Brain microvascular endothelial cell (primary cell): ENCODE results near the gene DLGAP1.

Experiments
- DNase-seq: peaks from one replicate; pipeline ENCODE4 v3.0.0-alpha.2; 2020
- H3K27ac ChIP-seq: fragments of 250-450 bp; sonication (Bioruptor Pico); 2 replicates; pipeline ENCODE4 v1.5.1; 2020; ENCODE audit warnings: mild to moderate bottlenecking, moderate library complexity
- H3K27me3 ChIP-seq: fragments of 250-450 bp; sonication (Bioruptor Pico); replicated peaks from 2 replicates; pipeline ENCODE4 v1.5.1; 2020; ENCODE audit warnings: mild to moderate bottlenecking
- H3K36me3 ChIP-seq: fragments of 250-450 bp; sonication (Bioruptor Pico); replicated peaks from 2 replicates; pipeline ENCODE4 v1.5.1; 2020; ENCODE audit warnings: mild to moderate bottlenecking
- H3K4me3 ChIP-seq: 2 replicates; pipeline ENCODE4 v1.5.1; 2011; ENCODE audit warnings: low read depth, mild to moderate bottlenecking, control low read depth, low read length, moderate library complexity
- CTCF ChIP-seq: IDR thresholded peaks from 2 replicates; pipeline ENCODE4 v1.5.1; 2011; ENCODE audit warnings: low read depth, mild to moderate bottlenecking, moderate library complexity, low read length, control low read depth, inconsistent platforms; ENCODE audit errors: missing control alignments
- in situ Hi-C: cut with HindIII; loops from 2 replicates; pipeline ENCODE4 v1.10.0; 2017; ENCODE audit warnings: low sequenced_read_pairs, low pct_ligation_motif_present

DLGAP1 gene

GRCh38 chr18:3485153-3486149 lies 969.7 kb downstream of the DLGAP1 start:
- Histone ChIP-seq H3K36me3 (no peaks in the 10 kb centered on the region), H3K27ac (no peak overlapping the region), H3K27me3 (no peaks in the 10 kb centered on the region), H3K4me3 (no peak overlapping the region)
- in situ Hi-C loops, result no loop called here
- no peak for DNase-seq
- TF ChIP-seq CTCF, result no peak

GRCh38 chr18:3482258-3482657 lies 972.8 kb downstream of the DLGAP1 start:
- DNase-seq, result no peak
- no peak for TF ChIP-seq CTCF
- Histone ChIP-seq H3K27me3 (no peaks in the 10 kb centered on the region), H3K36me3 (no peaks in the 10 kb centered on the region), H3K27ac (no peak overlapping the region), H3K4me3 (no peak overlapping the region)
- in situ Hi-C loops, result no loop called here

DNA sequence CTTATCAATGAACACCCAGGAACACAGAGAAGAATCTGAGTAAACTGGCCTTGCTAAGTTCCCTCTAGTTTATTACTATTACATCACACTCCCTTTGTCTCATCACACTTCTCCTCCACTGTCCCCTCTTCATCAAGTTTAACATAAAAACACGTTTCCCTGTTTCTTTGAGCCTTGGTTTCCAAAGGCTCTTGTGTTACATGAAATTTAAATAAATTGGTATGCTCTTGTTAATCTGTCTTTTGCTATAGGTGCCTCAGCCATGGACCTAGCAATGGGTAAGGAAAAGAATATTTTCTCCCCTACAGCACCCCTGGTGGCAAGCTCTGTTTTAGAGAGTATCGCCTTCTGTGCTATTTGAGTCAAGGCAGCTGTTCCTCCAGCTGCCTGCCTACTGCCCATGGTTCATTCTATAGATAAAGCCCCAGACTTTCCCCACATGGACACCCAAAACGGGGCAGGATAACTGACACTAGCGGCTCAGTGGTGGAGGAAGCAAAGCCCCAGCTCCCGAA lies 973.4 kb downstream of the DLGAP1 start:
- no peaks in the 10 kb centered on the region for H3K36me3 ChIP-seq
- no peak overlapping the region for H3K4me3 ChIP-seq
- no peak for DNase-seq
- H3K27me3 ChIP-seq, result no peaks in the 10 kb centered on the region
- H3K27ac ChIP-seq, result no peak overlapping the region
- peak; percentile 79 for TF ChIP-seq CTCF
- in situ Hi-C loops, result no loop called here

GRCh38 chr18:3480827-3481573 lies 974.1 kb downstream of the DLGAP1 start:
- in situ Hi-C loops, result no loop called here
- no peak overlapping the region for H3K4me3 ChIP-seq
- TF ChIP-seq CTCF, result no peak
- no peaks in the 10 kb centered on the region for H3K36me3 ChIP-seq
- H3K27me3 ChIP-seq, result no peaks in the 10 kb centered on the region
- no peak for DNase-seq
- no peak overlapping the region for H3K27ac ChIP-seq

DNA sequence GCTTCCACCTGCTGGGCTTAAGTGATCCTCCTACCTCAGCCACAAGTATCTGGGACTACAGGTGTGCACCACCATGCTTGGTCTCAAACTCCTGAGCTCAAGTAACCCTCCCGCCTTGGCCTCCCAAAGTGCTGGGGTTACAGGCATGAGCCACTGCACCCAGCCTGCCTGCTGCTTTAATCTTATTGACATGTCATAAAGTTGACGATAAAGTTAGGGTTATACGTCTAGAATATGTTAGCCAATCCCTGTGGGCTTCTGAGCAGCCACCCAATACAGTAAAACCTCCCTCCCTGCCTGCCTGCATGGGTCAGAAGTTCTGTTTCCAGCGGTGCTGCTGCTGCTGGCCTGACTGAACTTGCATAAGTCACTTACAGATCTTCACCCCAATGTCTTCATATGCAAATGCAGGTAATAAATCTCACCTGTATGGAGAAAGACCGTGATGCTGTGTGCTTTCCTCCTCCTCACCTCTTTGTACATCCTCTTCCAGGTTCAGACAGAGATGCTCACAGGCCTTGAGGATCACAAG lies 975.1 kb downstream of the DLGAP1 start:
- no peak overlapping the region for H3K4me3 ChIP-seq
- no peak for DNase-seq
- no peak overlapping the region for H3K27ac ChIP-seq
- no peaks in the 10 kb centered on the region for H3K27me3 ChIP-seq
- no peak for TF ChIP-seq CTCF
- no peaks in the 10 kb centered on the region for H3K36me3 ChIP-seq
- in situ Hi-C loops, result no loop called here
